ENCODE results near the gene TTC27.
"Not testable (repeated sequence)": the region's sequence is repeated elsewhere in the genome, so short reads cannot be mapped to it uniquely, and the experiment has no call there.

TTC27 gene

DNA sequence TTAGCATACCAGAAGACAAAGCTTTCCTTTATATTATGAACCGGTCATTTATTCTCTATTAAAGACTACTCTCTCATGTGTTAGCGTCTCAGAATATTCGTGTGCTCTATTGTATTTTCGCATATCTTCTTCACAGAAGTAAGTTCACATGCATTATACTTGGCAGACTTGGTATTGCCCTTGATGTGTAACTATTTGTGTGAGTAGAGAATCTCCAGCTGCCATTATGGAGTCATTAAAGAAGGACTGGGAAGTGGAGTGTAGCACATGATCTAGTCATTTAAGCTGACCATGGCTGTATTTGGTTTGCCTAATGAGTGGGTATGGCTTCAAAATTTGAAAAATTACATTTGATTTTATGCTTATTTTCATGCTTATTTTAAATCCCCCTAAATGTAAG lies 92.9 kb downstream of the TTC27 start:
- DNase-seq = no peak

DNA sequence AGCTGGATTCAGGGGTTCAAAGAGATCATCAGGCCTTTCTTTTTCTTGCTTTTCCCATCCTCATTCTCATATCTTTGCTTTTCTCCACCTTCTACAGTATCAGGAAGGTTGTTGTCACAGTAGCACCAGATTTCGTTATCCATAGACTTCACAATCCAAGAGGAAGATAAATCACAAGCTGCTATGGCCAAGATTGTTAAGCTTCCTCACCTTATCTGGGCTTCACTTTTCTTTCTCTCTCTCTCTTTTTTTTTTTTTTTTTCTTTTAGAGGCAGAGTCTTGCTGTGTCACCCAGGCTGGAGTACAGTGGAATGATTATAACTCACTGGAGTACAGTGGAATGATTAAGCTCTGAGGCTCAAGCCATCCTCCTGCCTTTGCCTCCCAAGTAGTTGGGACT lies 93.5 kb downstream of the TTC27 start:
- DNase-seq = no peak

DNA sequence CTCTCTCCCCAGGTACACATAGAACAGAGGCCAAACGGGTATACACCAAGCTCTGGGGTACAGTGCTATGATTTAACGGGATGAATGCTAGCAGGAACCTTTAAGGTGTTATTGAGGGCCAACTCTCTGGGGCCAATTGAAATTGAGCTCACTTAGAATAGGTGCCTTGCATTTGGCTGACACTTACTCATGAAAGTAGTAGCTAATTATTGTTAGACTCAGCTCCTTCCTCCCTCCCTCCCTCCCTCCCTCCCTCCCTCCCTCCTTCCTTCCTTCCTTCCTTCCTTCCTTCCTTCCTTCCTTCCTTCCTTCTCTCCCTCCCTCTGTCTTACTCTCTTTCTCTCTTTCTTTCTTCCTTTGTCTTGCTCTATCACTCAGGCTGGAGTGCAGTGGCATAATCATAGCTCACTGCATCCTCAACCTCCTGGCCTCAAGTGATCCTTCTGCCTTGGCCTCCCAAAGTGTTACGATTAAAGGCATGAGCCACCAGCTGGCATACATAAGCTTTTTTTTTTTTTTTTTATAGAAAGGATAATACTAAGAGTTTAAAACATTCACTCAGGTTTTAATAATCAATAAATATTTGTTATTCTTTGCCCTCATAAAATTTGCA lies 95.7 kb downstream of the TTC27 start:
- no peak for DNase-seq

DNA sequence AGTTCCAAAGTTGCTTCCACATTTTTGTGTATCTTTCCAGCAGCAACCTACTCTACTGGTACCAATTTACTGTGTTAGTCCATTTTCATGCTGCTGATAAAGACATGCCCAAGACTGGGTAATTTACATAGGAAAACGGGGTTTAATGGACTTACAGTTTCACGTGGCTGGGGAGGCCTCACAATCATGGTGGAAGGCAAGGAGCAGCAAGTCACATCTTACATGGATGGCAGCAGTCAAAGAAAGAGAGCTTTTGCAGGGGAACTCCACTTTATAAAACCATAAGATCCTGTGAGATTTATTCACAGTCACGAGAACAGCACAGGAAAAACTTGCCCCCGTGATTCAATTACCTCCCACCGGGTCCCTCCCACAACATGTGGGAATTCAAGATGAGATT lies 98.8 kb downstream of the TTC27 start:
- DNase-seq = not testable (repeated sequence)

DNA sequence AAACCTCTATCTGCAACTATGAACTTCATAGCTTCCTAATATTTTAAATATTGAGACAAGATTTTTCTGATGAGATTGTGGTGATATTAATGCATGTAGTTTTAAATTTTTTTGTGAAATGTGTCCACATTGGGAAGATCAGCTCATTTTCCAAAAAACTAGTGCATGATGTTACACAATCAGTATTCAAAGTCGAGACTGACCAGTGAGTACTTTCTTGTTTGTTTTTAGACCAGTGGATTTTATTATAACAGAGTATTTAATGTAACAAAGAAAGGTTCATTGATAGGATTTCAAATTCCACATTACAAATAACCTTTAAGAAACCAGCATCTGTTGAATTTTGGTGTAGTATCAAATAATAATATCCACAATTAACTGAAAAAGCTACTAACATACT lies 99.3 kb downstream of the TTC27 start:
- DNase-seq = no peak

DNA sequence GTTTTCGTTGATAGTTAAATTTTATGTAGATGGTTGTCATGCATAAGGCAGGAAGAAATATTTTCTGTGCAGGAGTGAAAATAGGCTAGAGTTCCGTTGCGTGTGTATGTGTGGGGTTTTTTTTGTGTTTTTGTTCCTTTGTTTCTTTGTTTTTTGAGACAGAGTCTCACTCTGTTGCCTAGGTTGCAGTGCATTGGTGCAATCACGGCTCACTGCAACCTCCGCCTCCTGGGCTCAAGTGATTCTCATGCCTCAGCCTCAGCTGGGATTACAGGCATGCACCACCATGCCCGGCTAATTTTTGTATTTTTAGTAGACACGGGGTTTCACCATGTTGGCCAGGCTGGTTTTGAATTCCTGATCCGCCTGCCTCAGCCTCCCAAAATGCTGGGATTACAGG lies 103.1 kb downstream of the TTC27 start:
- DNase-seq = not testable (repeated sequence)

DNA sequence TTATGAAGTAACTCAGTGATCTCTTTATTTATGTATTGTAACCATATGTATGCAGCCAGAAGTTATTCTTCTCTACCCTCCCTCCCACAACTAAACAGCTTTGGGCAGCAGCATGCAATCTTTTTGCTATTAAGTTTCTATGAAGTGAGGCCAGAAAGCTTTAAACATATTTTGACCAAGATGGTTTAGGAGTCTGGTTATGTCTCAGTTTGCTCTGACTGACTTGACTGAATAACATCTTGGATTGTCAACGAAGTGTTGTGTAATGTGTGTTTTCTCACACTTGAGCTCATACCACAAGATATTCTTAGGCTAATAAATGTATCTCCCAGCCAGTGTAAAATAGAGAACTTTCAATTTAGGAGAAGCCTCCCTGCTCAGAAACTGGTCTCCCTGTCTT lies 104.3 kb downstream of the TTC27 start:
- DNase-seq = no peak

DNA sequence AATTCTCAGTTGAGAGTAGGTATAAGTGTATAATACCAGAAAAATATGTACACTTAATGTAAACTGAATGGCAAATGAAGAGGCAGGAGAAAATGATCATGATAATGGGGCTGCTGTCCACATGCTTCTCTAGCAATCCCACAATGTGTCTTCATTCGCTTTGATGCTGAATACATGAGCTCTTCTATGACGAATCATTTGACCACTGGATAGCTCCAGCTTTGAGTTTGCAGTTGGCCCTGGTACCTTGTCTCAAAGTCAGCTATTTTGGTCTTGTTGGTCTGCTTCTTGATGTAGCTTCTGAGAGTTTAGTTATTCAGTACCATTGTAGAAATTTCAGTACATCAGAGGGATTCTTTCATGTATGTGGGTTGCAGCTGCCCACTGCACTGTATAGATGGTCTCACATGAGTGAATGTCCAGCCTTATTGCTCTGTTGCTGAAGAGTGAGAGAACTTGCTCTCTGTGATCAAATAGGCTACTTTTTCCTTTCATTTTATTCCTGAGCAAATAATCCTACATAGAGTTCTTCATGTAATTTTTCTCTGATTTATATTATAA lies 105.1 kb downstream of the TTC27 start:
- no peak for DNase-seq

DNA sequence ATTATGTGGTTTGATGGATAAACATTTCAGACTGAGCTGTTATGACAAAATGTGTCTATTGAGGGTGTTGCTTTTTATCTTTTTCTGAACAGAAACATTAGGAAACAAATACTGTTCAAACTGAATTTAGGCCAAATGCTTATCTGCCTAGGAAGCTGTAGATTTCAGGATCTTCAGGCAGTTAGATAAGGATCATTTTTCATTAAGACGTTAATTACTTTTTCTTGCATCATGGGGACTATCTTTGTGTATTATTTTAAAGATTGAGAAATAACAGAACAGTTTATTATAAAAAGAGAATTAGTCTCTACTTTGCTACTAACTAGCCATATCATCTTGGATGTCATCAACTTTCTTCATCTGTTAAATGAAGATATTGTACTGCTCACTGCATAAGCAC lies 107.5 kb downstream of the TTC27 start:
- DNase-seq = no peak

DNA sequence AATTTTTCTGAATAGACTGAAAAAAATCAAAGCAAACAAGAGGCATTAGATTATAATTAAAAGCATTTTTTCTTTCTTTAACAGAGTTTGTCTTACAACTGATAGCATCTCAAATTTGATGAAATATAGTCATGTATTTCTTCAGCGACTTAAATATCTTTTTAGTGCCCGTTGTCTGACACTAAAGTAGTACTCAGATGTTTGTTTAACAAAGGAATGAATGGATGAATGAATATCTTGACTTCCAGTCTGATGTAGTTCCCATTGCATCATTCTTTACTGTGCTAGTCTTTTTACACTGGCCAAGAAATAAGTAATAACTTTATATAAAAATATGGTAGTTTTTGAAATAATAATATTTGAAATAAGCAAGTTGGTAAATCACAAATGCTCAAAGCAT lies 111.1 kb downstream of the TTC27 start:
- DNase-seq = no peak

DNA sequence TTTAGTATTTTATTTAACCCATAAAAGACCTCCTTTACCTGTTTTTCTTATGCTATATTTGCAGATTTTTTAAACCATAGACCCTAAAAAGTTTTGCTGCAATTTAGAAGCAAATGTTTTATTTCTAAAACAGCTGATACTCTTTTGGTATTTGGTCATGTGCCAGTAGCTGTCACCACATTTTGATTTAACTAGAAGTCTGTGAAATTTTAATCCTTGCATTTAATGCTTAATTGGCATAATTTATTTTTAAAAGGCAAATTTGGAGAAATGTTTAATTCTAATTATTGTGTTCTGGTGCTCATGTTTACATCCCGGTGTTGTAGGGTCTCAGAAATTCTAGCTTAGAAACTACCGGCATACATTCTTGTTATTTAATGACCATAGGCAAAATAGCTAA lies 111.8 kb downstream of the TTC27 start:
- DNase-seq = no peak

DNA sequence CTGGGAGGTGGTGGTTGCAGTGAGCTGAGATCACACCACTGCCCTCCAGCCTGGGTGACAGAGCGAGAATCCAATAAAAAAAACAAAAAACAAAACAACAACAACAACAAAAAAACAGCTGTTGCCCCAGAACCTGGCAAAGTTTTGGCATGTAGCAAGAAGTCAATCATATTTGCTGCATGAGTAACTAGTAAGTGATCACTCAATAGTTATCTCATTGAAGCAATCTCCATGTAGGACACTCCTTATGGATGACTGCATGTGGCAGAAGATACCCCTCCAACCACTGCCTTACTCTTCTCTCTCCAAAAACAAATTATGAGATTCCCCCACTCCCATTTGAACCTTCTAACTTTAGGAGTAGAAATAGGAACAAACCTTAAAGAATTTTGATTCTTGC lies 113.7 kb downstream of the TTC27 start:
- DNase-seq = no peak

DNA sequence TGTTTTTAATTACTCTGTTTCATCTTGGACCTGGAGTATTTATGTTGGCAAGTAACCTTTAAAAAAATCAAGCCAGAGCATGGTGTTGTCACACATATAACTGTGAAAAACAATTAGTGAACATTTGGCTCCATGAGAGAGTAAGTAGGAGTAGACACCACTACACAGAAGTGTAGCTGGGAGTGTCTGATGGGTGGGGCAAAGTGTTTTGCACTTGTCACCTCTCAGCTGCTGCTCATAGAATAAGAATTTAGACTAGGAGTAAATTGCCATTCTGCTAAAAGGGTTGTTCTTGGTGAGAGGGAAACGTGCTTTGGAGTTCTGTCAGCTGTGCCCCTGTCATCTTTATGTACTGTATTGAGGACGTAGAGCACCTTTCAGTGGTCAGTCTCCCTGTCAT lies 114.5 kb downstream of the TTC27 start:
- no peak for DNase-seq

DNA sequence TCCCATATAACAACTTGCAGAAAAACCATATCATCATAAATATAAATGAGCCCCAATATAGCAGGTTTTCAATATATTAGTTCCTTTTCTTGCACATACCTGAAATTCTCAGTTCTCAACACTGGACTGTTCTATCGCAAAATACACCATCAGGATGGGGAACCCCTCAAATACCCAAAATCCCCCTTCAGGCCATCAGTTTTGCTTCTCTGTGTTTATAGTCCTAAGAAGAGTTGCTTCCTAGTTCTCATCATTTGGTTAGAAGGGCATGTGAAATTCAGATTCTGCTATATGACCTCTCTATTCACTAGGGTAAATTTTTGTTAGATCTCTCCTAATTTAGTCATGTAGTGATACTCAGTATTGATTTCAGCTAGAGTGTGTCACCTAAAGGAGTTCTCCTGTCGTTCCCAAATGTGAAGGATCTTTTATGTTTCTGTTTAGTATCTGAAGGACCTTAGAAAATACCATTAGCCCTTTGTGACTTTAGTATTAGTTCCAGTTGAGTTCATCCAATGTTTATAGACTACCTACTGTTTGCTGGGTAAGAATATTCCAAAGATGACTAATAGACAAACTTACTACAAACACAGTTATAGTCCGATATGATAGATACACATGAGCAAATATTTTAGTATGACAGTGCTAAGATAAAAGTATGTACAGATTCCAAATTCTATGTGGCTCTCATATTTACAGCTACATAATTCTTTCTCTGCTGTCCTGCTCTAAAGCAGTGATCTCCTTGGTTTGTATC lies 115.8 kb downstream of the TTC27 start:
- no peak for DNase-seq

DNA sequence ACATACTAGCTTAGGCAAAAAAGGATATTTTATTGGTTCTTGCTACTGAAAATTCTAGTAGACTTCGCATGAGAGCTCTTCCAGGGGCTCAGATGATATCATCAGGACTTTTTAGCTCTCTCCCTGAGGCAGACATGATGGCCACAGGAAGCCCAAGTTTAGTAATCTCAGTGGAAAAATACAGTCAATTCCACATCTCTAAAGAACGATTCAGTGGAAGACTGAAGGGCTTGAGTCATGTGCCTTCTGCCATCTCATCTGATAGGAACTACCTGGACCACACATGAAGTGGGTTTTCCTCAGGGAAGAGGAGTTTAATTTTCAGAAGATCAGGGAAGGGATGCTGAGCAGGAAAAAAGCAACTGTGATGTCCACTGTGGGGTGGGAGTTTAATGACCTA lies 117.3 kb downstream of the TTC27 start:
- no peak for DNase-seq

DNA sequence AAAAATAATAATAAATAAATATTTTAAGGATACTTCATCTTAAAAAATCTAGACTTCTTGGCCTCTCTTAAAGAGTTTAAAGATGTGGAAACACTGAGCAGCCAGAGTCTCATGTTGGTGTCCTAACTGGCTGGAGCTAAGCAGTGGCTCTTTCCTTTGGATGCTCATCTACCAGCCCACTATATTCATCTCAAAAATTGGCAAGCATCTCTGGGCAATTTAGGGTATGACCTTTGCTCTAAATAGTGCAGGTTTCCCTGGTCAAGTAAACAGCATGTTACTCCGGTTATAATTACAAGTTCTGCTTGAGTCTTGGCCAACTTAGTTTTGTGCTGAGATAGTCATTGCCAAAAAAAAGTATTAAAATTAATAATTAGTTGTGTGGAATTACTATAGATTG lies 117.8 kb downstream of the TTC27 start:
- no peak for DNase-seq

DNA sequence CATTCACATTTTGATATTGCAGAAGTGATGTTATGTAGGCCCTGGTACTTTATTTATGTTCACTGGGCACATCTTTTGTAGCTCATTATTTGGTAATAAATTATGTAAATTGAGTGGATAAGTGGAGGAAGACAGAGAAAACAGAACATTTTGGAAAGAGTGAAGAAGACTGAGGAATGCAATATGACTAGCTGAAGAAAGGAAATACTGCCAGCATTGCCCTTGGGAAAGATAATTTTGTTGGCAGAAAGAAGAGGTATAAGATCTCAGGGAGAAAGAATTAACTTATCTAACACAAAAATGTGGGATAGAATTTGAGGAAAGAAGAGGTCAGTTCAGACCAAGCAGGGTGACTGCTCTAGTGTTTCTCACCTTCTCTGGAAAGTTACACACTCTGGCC lies 118.8 kb downstream of the TTC27 start:
- DNase-seq = no peak

DNA sequence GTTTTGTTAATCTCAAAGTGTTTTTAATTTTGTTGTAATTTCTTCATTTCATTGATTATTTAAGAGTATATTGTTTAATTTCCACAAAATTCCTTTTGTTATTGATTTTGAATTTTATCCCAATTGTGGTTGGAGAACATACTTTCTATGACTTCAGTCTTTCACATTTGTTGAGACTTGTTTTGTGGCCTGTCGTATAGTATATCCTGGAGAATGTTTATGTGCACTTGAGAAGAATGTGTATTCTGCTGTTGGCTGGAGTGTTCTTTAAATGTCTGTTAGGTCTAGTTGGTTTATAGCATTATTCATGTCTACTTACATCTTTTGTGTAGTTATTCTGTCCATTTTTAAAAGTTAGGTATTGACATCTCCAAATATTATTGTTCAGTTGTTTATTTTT lies 120.3 kb downstream of the TTC27 start:
- no peak for DNase-seq

DNA sequence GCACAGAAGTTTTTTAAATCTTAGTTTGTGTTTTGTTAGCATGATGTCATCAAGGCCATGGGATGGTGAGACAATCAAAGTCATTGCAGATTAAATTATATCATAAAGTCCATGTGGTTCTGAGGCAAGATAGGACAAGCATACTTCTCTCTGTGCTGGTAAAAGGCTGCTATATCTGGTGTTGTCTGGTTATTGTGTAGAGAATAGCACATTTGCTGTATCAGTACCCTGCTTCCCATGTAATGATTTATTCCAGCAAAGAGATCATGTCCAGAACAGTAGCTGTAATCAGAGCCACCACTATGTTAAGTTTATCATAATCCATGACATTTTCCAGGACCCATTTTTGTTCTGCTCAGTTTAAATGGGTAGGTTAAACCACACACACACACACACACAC lies 123.0 kb downstream of the TTC27 start:
- DNase-seq = no peak

DNA sequence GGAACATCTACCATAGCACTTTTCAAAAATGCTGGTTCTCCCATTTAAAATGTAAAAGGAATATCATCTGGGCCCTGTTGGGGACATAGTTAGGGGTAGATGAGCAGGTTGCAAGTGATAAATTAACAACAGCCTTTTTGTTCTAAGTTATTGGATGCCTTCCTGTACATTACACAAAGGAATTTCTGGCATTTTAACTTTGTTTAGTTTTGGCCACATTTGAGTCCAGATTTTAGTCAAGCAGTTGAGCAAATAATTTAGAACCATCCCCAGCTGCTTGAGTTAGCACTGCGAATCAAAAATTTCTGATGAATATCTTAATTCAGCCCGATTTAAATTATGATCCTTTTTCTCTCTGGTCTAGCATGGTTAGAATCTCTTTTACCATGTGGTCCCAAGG lies 124.4 kb downstream of the TTC27 start:
- no peak for DNase-seq

DNA sequence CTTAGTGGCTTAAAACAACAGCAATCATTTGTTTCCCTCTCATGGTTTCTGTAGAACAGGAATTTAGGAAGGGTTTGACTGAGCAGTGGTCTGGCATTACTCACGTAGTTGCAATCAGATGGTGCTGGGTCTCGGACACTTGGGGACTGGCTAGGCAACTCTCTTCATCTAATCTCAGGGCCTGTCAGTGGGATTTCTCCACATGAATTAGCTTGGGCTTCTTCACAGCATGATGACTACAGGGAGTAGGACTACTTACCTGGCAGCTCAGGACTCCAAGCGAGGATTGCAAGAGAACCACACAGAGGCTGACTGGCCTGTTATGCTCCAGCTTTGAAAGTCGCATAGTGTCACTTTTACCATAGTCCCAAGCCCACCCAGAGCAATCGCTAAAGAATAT lies 125.1 kb downstream of the TTC27 start:
- DNase-seq = no peak

DNA sequence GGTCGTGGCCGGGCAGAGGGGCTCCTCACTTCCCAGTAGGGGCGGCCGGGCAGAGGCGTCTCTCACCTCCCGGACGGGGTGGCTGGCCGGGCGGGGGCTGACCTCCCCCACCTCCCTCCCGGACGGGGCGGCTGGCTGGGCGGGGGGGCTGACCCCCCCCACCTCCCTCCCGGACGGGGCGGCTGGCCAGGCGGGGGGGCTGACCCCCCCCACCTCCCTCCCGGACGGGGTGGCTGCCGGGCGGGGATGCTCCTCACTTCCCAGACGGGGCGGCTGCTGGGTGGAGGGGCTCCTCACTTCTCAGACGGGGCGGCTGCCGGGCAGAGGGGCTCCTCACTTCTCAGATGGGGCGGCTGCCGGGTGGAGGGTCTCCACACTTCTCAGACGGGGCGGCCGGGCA lies 126.8 kb downstream of the TTC27 start:
- not testable (repeated sequence) for DNase-seq

DNA sequence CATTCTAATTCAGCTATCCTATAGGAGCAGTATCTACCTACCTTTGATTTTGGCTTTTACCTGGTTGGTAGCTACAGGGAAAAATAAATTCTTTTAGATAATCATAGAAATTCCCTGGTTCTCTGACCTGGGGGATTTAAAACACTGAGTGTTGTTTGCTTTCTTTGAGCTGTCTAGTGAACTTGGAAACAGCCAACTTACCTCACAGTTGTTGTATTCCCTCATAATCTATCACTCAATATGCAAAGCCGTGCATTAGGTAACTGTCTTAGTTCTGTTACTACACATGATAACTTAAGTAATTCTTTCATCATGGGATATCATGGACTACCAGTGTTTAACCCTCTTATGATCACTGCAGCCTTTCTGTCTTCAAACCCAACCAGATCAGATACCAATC lies 127.8 kb downstream of the TTC27 start:
- DNase-seq = no peak

DNA sequence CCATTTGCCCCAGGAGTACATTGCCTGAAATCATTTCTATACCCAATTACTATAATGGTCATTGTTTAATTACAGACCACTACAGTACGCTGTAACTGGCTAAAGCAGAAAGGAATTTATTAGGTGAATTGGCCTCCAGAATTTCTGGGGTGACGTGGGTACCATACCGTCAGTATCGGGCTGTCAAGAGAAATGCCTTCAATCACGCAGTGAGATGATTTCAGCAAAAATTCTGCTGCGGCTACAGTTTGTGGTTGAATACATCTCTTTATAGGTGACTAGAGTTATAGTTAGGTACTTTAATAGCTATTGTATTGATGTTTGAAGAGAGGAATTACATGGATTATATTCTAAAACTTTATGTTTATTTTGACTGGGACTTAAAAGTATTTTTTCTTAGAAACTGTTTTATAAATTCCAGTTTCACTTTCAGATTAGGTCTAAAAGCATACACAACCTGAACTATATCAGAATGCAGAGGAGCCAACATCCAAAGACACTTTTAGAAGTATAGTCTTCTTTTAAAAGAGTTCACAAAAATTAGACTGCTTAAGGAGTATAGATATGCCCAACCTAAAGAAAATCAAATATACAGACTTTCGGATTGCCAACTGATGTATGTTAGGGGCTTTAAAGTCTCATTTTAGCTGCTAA lies 128.4 kb downstream of the TTC27 start:
- DNase-seq = no peak
